Right lobe of liver (tissue), 4 donors: ENCODE results near the gene NUDT5.

Source experiments
- POLR2A ChIP-seq: fragments of 450-650 bp; IDR thresholded peaks from one replicate; pipeline ENCODE4 v1.6.1; 2017; ENCODE audit warnings: antibody characterized with exemption, mild to moderate bottlenecking
- TF ChIP-seq, protein P1 (sequence below), 4 donors: fragments of 200-600 bp in 3 of 4; fragments of 450-650 bp in 1 of 4; IDR thresholded peaks; one replicate each; pipeline versions ENCODE4 v1.5.1 to v1.8.0; 2016 to 2022; ENCODE audit warnings: antibody characterized with exemption in 4 of 4, mild to moderate bottlenecking in 2 of 4
- donor health status: DM: no; HTN: no; CAD: no.
- donor health status: DM: no; HTN: no; CAD: no.
- donor health status: DM: no; HTN: yes; CAD: no.

DNA sequence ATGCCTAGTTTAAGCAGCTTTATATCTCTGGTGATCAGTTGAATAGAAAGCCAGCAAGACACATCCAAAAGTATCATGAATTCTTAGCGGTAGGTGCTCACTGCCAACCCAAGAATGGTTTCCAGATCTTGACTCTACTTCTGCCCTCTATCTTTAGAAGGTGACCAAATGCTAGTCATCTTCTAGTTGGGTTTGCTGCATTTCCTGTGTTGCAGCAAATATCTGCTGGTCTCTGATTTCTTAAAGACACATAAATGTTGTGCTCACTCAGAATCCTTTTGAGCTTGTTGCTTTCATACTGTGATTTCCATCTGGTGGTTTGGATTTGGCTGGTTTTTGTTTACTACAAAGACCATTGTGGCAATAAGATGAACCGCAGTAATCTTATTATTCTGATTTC is 2.5 kb upstream of the NUDT5 start:
- TF ChIP-seq POLR2A = no peak
- TF ChIP-seq, protein P1, sequence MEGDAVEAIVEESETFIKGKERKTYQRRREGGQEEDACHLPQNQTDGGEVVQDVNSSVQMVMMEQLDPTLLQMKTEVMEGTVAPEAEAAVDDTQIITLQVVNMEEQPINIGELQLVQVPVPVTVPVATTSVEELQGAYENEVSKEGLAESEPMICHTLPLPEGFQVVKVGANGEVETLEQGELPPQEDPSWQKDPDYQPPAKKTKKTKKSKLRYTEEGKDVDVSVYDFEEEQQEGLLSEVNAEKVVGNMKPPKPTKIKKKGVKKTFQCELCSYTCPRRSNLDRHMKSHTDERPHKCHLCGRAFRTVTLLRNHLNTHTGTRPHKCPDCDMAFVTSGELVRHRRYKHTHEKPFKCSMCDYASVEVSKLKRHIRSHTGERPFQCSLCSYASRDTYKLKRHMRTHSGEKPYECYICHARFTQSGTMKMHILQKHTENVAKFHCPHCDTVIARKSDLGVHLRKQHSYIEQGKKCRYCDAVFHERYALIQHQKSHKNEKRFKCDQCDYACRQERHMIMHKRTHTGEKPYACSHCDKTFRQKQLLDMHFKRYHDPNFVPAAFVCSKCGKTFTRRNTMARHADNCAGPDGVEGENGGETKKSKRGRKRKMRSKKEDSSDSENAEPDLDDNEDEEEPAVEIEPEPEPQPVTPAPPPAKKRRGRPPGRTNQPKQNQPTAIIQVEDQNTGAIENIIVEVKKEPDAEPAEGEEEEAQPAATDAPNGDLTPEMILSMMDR (IDR thresholded peaks at IDR 0.05) = no peak
